H9 (cell line): ENCODE measurements around the gene ANTXRL. TPM values are rescaled to one million over a fixed set of nuclear protein-coding genes. Genes with fewer than 3 reads are reported as not detected.

Experiments used
- DNase-seq: peaks from one replicate; pipeline ENCODE4 v3.0.0-alpha.2; 2017
- H2AFZ ChIP-seq: one replicate; pipeline ENCODE4 v1.6.1; 2013; ENCODE audit warnings: mild to moderate bottlenecking, low read length, control low read depth, moderate library complexity
- H2AK5ac ChIP-seq: 2 replicates; pipeline ENCODE4 v1.6.1; 2013; ENCODE audit warnings: low read length, control low read depth, mixed read lengths; ENCODE audit not compliant: insufficient read length
- H2BK120ac ChIP-seq: one replicate; pipeline ENCODE4 v1.6.1; 2013; ENCODE audit warnings: low read depth, mild to moderate bottlenecking, low read length, control low read depth, inconsistent platforms; ENCODE audit not compliant: poor library complexity, severe bottlenecking
- H2BK12ac ChIP-seq: 2 replicates; pipeline ENCODE4 v1.6.1; 2013; ENCODE audit warnings: low read length, control low read depth, mixed read lengths, low read depth; ENCODE audit not compliant: insufficient read length
- H2BK15ac ChIP-seq: 2 replicates; pipeline ENCODE4 v1.6.1; 2013; ENCODE audit warnings: low read depth, low read length, control low read depth
- H2BK20ac ChIP-seq: one replicate; pipeline ENCODE4 v1.6.1; 2013; ENCODE audit warnings: low read depth, mild to moderate bottlenecking, low read length, control low read depth, inconsistent platforms; ENCODE audit not compliant: poor library complexity, severe bottlenecking
- H2BK5ac ChIP-seq: 2 replicates; pipeline ENCODE4 v1.6.1; 2013; ENCODE audit warnings: low read length, control low read depth, mixed read lengths; ENCODE audit not compliant: insufficient read length
- H3K14ac ChIP-seq: 2 replicates; pipeline ENCODE4 v1.6.1; 2013; ENCODE audit warnings: low read length, control low read depth; ENCODE audit not compliant: insufficient read depth
- H3K18ac ChIP-seq: 2 replicates; pipeline ENCODE4 v1.6.1; 2013; ENCODE audit warnings: low read depth, mild to moderate bottlenecking, mixed read lengths, low read length, control low read depth; ENCODE audit not compliant: insufficient read length
- H3K23ac ChIP-seq: 2 replicates; pipeline ENCODE4 v1.6.1; 2013; ENCODE audit warnings: low read length, control low read depth, mixed read lengths, low read depth; ENCODE audit not compliant: insufficient read length
- H3K23me2 ChIP-seq: 2 replicates; pipeline ENCODE4 v1.6.1; 2013; ENCODE audit warnings: low read depth, mild to moderate bottlenecking, mixed read lengths, low read length, control low read depth; ENCODE audit not compliant: insufficient read length, poor library complexity, severe bottlenecking
- H3K27ac ChIP-seq: 2 replicates; pipeline ENCODE4 v1.5.1; 2013; ENCODE audit warnings: low read length, control low read depth, mixed read lengths, low read depth; ENCODE audit not compliant: insufficient read length
- H3K27me3 ChIP-seq: 2 replicates; pipeline ENCODE4 v1.6.1; 2013; ENCODE audit warnings: low read length, control low read depth, inconsistent platforms; ENCODE audit not compliant: insufficient read depth
- H3K4ac ChIP-seq: 2 replicates; pipeline ENCODE4 v1.6.1; 2013; ENCODE audit warnings: low read depth, mild to moderate bottlenecking, control low read depth, inconsistent platforms, low read length, moderate library complexity
- H3K4me1 ChIP-seq: 2 replicates; pipeline ENCODE4 v1.6.1; 2013; ENCODE audit warnings: low read length, control low read depth, inconsistent platforms; ENCODE audit not compliant: insufficient read depth
- H3K4me2 ChIP-seq: 2 replicates; pipeline ENCODE4 v1.6.1; 2013; ENCODE audit warnings: low read length, control low read depth, mixed read lengths; ENCODE audit not compliant: insufficient read length, insufficient read depth
- H3K56ac ChIP-seq: 2 replicates; pipeline ENCODE4 v1.6.1; 2013; ENCODE audit warnings: low read depth, mild to moderate bottlenecking, mixed read lengths, low read length, control low read depth; ENCODE audit not compliant: insufficient read length
- H3K79me1 ChIP-seq: 2 replicates; pipeline ENCODE4 v1.6.1; 2013; ENCODE audit warnings: low read depth, mild to moderate bottlenecking, moderate library complexity, low read length, control low read depth, inconsistent platforms; ENCODE audit not compliant: insufficient read depth, poor library complexity, severe bottlenecking
- H3K79me2 ChIP-seq: 2 replicates; pipeline ENCODE4 v1.6.1; 2013; ENCODE audit warnings: low read length, control low read depth, inconsistent platforms; ENCODE audit not compliant: insufficient read depth
- H3K9ac ChIP-seq: 2 replicates; pipeline ENCODE4 v1.6.1; 2013; ENCODE audit warnings: low read length, control low read depth, mixed read lengths; ENCODE audit not compliant: insufficient read length; ENCODE audit errors: extremely low read depth
- H3K9me3 ChIP-seq: one replicate; pipeline ENCODE4 v1.6.1; 2013; ENCODE audit warnings: low read depth, low read length, inconsistent platforms; ENCODE audit not compliant: control insufficient read depth
- H3T11ph ChIP-seq: one replicate; pipeline ENCODE4 v1.6.1; 2013; ENCODE audit warnings: mild to moderate bottlenecking, low read length, control low read depth, inconsistent platforms
- H4K20me1 ChIP-seq: one replicate; pipeline ENCODE4 v1.6.1; 2013; ENCODE audit not compliant: control insufficient read depth, insufficient read length, insufficient read depth
- H4K5ac ChIP-seq: 2 replicates; pipeline ENCODE4 v1.6.1; 2013; ENCODE audit warnings: low read depth, mild to moderate bottlenecking, mixed read lengths, low read length, control low read depth; ENCODE audit not compliant: insufficient read length
- H4K8ac ChIP-seq: replicated peaks from 2 replicates; pipeline ENCODE4 v1.6.1; 2013; ENCODE audit warnings: low read length, control low read depth, mixed read lengths, low read depth; ENCODE audit not compliant: insufficient read length
- H4K91ac ChIP-seq: 2 replicates; pipeline ENCODE4 v1.6.1; 2013; ENCODE audit warnings: low read depth, mild to moderate bottlenecking, moderate library complexity, mixed read lengths, low read length, control low read depth; ENCODE audit not compliant: insufficient read length
- H3K27ac Mint-ChIP-seq, 3 experiments: 2 replicates in 2 of 3; 3 replicates in 1 of 3; pipeline ENCODE4 v1.8.0; 2020 to 2021; ENCODE audit warnings: mixed read lengths in 3 of 3, mild to moderate bottlenecking in 1 of 3, moderate library complexity in 1 of 3
- H3K27me3 Mint-ChIP-seq: 2 replicates; pipeline ENCODE4 v1.8.0; 2021; ENCODE audit warnings: low read depth, mild to moderate bottlenecking, moderate library complexity, mixed read lengths
- H3K36me3 Mint-ChIP-seq, 3 experiments: 2 replicates in 2 of 3; 3 replicates in 1 of 3; pipeline ENCODE4 v1.8.0; 2020 to 2021; ENCODE audit warnings: low read depth in 3 of 3, mixed read lengths in 3 of 3; ENCODE audit not compliant: insufficient read depth in 1 of 3
- H3K4me1 Mint-ChIP-seq, 2 experiments: 2 replicates each; pipeline ENCODE4 v1.8.0; 2020; ENCODE audit warnings: mixed read lengths in 2 of 2
- H3K4me3 Mint-ChIP-seq, 2 experiments: 2 replicates in 1 of 2; 3 replicates in 1 of 2; pipeline ENCODE4 v1.8.0; 2020 to 2021; ENCODE audit warnings: mild to moderate bottlenecking in 2 of 2, mixed read lengths in 2 of 2, moderate library complexity in 1 of 2
- H3K9me3 Mint-ChIP-seq, 2 experiments: 2 replicates in 1 of 2; 3 replicates in 1 of 2; pipeline ENCODE4 v1.8.0; 2020; ENCODE audit warnings: mild to moderate bottlenecking in 2 of 2, mixed read lengths in 2 of 2, moderate library complexity in 1 of 2
- CTCF ChIP-seq: fragments of 200-600 bp; sonication (generic); conservative IDR thresholded peaks from 3 replicates; pipeline ENCODE4 v1.8.0; 2021; ENCODE audit warnings: antibody characterized with exemption, mild to moderate bottlenecking
- WGBS: extraction: QIAGEN DNeasy Blood & Tissue Kit; methylation state at CpG from one replicate; pipeline ENCODE4 v1.1.7; 2013; ENCODE audit warnings: missing lambda C conversion rate, low lambda C conversion rate, mixed read lengths; ENCODE audit not compliant: insufficient read length; ENCODE audit errors: extremely low coverage; 5-methylcytosine and 5-hydroxymethylcytosine counted together
- total RNA-seq: library from RNA; stranded (reverse); gene quantifications from 2 replicates; pipeline ENCODE4 v1.2.1, GENCODE V29; 2021

ANTXRL gene
- total RNA-seq, 1 experiment from 2014 or later: not detected

GRCh38 chr10:46298477-46299285 lies 11.9 kb downstream of the ANTXRL start:
- H2BK5ac ChIP-seq: no peak overlapping the region
- H3K27ac Mint-ChIP-seq: no peak overlapping the region; a peak in 1 of 7 replicates
- H3K9me3 Mint-ChIP-seq: no peaks in the 10 kb centered on the region
- no peaks in the 10 kb centered on the region for H4K20me1 ChIP-seq
- H2AK5ac ChIP-seq: no peak overlapping the region
- no peak overlapping the region for H4K91ac ChIP-seq
- no peak overlapping the region for H3K4ac ChIP-seq
- WGBS: 100% methylated on average over 1 of the region's 9 CpGs
- H3K56ac ChIP-seq: no peak overlapping the region
- no peak overlapping the region for H3K27ac ChIP-seq
- no peak overlapping the region for H3K23ac ChIP-seq
- no peaks in the 10 kb centered on the region for H3K23me2 ChIP-seq
- H3K79me2 ChIP-seq: no peaks in the 10 kb centered on the region
- peaks cover 6 to 9% of the 10 kb centered on the region in 2 experiments for H3K4me1 Mint-ChIP-seq
- no peak overlapping the region for H3K14ac ChIP-seq
- H2BK12ac ChIP-seq: no peak overlapping the region
- no peaks in the 10 kb centered on the region for H3K9me3 ChIP-seq
- peaks cover 4% of the 10 kb centered on the region for H3K27me3 Mint-ChIP-seq
- H4K5ac ChIP-seq: no peak overlapping the region
- no peaks in the 10 kb centered on the region for H3K27me3 ChIP-seq
- H3K36me3 Mint-ChIP-seq: no peaks in the 10 kb centered on the region
- H2AFZ ChIP-seq: no peak overlapping the region
- H3T11ph ChIP-seq: no peak overlapping the region
- no peaks in the 10 kb centered on the region for H3K4me1 ChIP-seq
- no peak overlapping the region for H3K4me2 ChIP-seq
- H2BK20ac ChIP-seq: no peak overlapping the region
- no peak overlapping the region for H4K8ac ChIP-seq
- no peak overlapping the region for H2BK15ac ChIP-seq
- DNase-seq: no peak
- H3K79me1 ChIP-seq: no peaks in the 10 kb centered on the region
- no peak overlapping the region for H3K4me3 Mint-ChIP-seq
- H3K9ac ChIP-seq: no peak overlapping the region
- no peak overlapping the region for H2BK120ac ChIP-seq
- H3K18ac ChIP-seq: no peak overlapping the region
- TF ChIP-seq CTCF: no peak
